ENCODE results near the gene CNTNAP4.

The CNTNAP4 gene

GRCh38 chr16:76309639-76310335 is 32.6 kb downstream of the CNTNAP4 start:
- no peak for DNase-seq

GRCh38 chr16:76311260-76311659 is 34.1 kb downstream of the CNTNAP4 start:
- DNase-seq: no peak

- no peak for DNase-seq
Measured at GRCh38 chr16:76318565-76318964, 41.4 kb downstream of the CNTNAP4 start.

- no peak for DNase-seq
Measured at GRCh38 chr16:76329106-76329505, 51.9 kb downstream of the CNTNAP4 start.

GRCh38 chr16:76335180-76335974 is 58.2 kb downstream of the CNTNAP4 start:
- DNase-seq: no peak

GRCh38 chr16:76336112-76336511 is 58.9 kb downstream of the CNTNAP4 start:
- no peak for DNase-seq

GRCh38 chr16:76338472-76338871 is 61.3 kb downstream of the CNTNAP4 start:
- no peak for DNase-seq

GRCh38 chr16:76343769-76344168 is 66.6 kb downstream of the CNTNAP4 start:
- no peak for DNase-seq

GRCh38 chr16:76345163-76345661 is 68.0 kb downstream of the CNTNAP4 start:
- DNase-seq: no peak

GRCh38 chr16:76346210-76346609 is 69.0 kb downstream of the CNTNAP4 start:
- no peak for DNase-seq

GRCh38 chr16:76351441-76351840 is 74.2 kb downstream of the CNTNAP4 start:
- no peak for DNase-seq

- no peak for DNase-seq
Measured at GRCh38 chr16:76360404-76360803, 83.2 kb downstream of the CNTNAP4 start.

- DNase-seq: no peak
Measured at GRCh38 chr16:76370344-76370743, 93.1 kb downstream of the CNTNAP4 start.

- DNase-seq: no peak
Measured at GRCh38 chr16:76371441-76371840, 94.2 kb downstream of the CNTNAP4 start.

GRCh38 chr16:76373998-76374397 is 96.8 kb downstream of the CNTNAP4 start:
- DNase-seq: no peak

GRCh38 chr16:76376988-76377387 is 99.8 kb downstream of the CNTNAP4 start:
- DNase-seq: no peak

- DNase-seq: no peak
Measured at GRCh38 chr16:76378020-76378419, 100.8 kb downstream of the CNTNAP4 start.

- DNase-seq: no peak
Measured at GRCh38 chr16:76381096-76381495, 103.9 kb downstream of the CNTNAP4 start.

- no peak for DNase-seq
Measured at GRCh38 chr16:76385601-76386230, 108.5 kb downstream of the CNTNAP4 start.

GRCh38 chr16:76386784-76387183 is 109.6 kb downstream of the CNTNAP4 start:
- no peak for DNase-seq

- DNase-seq: no peak
Measured at GRCh38 chr16:76387994-76388393, 110.8 kb downstream of the CNTNAP4 start.

- DNase-seq: no peak
Measured at GRCh38 chr16:76389126-76389525, 111.9 kb downstream of the CNTNAP4 start.

GRCh38 chr16:76390476-76390875 is 113.3 kb downstream of the CNTNAP4 start:
- DNase-seq: no peak

- DNase-seq: no peak
Measured at GRCh38 chr16:76396977-76397376, 119.8 kb downstream of the CNTNAP4 start.

Data from NCI-H1436 (cell line).